GM23248 (cell line): ENCODE measurements around the gene HOOK1.

Experiments used
- EZH2 ChIP-seq: fragments of 200-600 bp; sonication (generic); IDR thresholded peaks from 2 replicates; pipeline ENCODE4 v1.6.1; 2018; ENCODE audit warnings: antibody characterized with exemption, mild to moderate bottlenecking; ENCODE audit not compliant: insufficient read depth, poor library complexity, severe bottlenecking
- EZH2phosphoT487 ChIP-seq: fragments of 200-600 bp; sonication (generic); IDR thresholded peaks from 2 replicates; pipeline ENCODE4 v1.6.1; 2018; ENCODE audit warnings: antibody characterized with exemption, moderate library complexity, mild to moderate bottlenecking, low read depth; ENCODE audit not compliant: insufficient read depth

DNA sequence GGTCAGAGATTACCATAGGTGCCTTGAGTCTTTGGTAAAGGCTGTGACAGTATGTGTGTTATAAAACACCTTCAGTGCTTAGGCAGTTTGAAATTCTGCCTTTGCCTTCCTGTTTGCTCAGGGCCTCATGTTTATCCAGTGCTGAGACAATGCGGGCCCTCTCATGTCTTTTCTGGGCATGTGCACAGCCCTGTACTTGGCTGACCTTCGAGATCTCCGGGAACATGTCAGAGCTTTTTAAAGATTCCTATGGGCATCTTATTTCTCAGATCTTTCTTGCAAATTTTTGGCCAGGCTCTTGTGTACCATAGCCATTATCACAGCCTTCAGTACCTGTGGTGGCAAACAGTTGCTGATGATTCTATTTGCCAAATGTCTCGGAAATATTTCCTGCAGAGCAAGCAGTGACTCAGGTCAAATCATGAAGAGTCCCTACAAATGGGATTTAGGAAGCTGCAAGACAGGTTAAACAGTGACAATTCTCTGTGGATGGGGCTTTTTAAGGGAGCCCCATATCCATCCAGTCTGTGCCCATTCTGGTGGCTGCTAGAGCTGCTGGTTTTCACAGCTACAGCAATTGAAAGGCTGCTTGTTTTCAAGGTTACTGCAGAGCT is 42.1 kb downstream of the HOOK1 start:
- TF ChIP-seq EZH2 (no peak), EZH2phosphoT487 (no peak)
